GM18517 (cell line): ENCODE measurements around the gene ZBTB20.
A peak's percentile ranks its signal among the peaks of the same experiment; 100 is the strongest.
"Not testable (repeated sequence)": the region's sequence is repeated elsewhere in the genome, so short reads cannot be mapped to it uniquely, and the experiment has no call there.

Experiments
- ATAC-seq: cut with Tn5 transposase; IDR thresholded peaks from one replicate; pipeline ENCODE4 v1.9.1; 2021; ENCODE audit warnings: mild to moderate bottlenecking, moderate library complexity; ENCODE audit not compliant: unreplicated experiment

Gene ZBTB20

DNA sequence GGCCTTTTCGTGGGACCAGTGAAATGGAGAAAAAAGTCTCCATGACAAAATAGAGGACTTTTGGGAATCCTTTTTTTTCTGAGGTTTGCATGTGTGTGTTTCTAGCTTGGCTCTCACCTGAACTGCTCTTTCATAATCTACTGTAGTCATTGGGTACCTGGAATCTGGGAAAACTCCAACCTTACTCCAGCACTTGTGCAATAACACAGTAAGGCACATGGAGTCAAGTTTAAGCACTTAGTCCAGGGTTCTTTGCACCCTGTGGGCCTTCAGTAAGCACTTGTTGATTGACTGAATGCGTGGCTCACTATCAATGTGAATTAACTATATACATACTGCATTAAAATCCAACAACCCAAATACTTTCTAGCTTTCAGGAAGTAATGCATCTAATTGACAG is 299.5 kb downstream of the ZBTB20 start:
- ATAC-seq = no peak

DNA sequence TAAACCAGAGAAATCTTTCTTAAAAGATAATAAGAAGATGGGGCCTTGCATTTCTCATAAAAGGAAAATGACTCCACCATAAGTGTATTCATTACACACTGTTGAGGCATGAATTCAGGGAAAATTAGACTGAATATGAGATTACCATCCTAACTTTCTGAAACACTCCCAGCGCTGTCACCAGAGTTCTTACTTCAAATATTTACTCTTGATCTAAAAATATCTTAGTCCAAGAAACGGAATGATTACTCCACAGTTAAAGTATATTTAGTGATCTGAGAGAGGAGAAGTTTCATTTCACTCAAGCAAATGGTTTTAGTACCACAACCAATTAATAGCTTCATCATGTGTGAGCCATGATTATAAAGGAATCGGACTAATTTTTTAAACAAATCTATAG is 300.3 kb downstream of the ZBTB20 start:
- ATAC-seq = no peak

DNA sequence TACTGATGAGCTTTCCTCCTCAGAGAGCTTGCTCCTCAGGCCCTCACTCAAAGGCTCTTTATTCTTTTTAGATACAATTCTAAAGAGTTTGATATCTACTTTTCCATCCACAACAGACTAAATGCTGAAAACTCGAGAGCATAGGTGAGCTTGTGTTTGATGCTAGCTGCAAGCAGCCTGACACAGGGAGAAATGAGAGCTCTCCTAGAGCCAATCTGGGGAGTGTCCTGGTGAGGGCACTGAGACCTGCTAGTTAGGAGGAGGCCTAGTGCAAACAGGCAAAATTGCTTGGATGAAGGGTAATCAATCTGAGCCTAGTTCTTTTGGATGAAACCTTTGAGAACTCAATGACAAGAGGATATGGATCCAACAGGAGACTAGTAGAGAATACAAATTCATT is 300.8 kb downstream of the ZBTB20 start:
- ATAC-seq = no peak

DNA sequence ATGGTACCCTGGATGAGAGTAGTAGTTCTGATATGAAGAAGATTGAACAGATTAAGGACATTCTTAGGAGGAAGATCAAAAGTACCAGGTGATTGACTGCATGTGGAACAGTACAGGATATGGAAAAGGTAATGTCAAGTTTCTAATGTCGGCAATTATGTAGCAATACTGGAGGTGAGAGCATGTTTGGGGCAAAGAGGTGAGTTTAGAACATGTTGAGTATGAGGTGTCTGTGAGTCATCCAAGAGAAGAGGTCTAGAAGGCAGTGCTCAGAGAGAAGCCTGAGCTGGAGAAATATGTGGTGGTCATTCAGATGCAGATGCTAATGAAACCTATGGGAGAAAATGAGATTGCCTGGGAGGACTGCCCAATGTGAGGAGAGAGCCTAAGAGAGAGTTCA is 305.6 kb downstream of the ZBTB20 start:
- ATAC-seq = no peak

DNA sequence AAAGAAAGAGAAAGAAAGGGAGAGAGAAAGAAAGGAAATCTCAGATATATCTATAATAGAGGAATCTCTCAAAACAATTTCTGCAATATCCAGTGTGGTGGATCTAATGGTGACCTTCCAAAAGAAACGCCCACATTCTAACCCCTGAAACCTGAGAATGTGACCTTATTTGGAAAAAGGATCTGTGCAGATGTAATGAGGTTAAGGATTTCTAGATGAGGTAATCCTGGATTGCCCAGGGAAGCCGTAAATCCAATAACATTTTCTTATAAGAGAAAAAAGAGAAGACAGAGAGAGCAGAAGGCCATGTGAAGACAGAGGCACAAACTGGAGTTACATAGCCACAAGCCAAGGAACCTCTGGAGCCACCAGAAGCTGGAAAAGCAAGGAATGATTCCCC is 307.6 kb downstream of the ZBTB20 start:
- no peak for ATAC-seq

DNA sequence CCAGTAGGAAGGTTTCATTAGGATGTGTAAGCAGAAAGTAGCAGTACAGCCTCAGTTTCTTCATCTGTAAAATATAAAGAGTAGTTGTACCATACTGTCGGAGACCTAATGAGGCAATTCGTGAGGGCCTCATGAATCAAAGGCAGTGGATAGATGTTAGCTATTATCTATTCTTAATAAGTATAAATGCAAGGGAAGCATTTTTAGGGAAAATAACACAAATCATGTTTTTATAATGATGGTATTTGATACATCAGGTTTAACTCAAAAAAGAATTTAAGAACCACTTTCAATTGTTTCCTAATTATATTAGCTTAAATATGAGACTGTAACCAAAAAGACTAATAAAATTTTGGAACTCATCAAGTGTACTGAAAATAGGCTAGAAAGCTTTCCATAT is 309.1 kb downstream of the ZBTB20 start:
- no peak for ATAC-seq

DNA sequence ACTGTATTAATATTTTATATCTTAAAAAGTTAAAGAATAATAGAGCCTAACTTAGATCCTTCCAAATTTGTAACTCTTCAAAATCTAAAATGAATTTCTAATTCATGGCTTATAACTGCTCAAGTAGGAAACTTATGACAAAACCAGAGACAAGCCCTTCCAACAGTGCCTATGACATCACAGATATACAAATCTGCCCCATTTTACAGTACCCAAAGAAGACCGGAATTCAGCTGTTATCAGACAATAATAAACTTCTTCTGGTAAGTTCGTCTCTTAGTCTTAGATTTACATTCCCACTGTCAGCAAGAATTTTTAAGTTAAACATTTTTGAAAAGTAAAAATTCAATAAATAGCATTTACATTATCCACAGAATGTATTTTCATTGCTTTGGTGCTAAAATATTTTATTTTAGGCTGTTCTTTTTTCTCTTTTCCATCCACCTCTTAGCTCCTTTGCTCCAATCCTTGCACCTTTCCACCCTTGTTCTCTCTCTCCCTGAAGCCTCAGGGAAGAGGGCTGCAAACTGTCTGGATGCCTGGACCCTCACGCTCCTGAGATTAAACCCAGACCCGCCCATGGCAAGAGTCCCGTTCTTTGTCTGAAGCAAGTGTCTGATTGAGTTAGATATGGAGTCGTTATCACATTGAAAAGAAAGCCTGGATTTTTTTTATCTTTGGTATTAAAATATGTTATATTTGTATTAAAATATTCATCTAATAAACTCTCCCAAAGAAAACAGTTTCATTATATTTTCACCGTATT is 312.7 kb downstream of the ZBTB20 start:
- no peak for ATAC-seq

DNA sequence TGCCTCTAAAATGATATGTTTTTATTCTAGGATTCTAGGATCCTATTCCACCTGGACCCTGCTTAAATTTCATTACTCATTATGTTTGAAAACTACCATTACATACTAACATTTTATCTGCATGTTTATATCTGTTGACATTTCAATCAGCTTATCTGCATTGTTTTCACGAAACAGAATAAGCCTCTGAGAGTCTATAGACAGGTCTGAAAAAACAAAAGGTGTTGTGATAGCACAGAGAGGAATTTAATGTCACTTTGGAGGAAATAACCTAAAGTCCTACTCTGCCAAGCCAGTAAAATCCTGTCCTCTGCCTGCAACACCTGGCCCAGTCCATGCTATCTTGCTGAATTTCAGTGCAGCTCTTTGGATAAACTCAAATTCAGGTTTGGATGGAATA is 315.2 kb downstream of the ZBTB20 start:
- ATAC-seq = no peak

DNA sequence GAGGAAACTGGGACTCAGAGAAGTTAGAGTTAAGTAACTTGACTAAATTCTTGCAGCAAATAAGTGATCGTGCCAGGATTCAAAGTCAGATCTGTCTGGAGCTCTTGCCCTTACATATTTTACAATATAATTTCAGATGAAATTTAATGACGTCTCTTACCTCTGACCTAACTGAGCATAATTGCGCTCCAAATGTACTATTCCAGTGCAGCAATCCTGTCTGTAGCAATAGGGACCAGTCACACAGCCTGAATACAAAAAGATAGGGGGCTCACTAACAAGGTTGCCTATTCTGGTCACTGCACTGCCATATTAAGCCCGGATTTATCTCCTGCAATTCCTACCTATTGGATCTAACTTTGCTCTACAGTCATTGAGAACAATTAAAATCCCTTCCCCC is 316.4 kb downstream of the ZBTB20 start:
- ATAC-seq = no peak

DNA sequence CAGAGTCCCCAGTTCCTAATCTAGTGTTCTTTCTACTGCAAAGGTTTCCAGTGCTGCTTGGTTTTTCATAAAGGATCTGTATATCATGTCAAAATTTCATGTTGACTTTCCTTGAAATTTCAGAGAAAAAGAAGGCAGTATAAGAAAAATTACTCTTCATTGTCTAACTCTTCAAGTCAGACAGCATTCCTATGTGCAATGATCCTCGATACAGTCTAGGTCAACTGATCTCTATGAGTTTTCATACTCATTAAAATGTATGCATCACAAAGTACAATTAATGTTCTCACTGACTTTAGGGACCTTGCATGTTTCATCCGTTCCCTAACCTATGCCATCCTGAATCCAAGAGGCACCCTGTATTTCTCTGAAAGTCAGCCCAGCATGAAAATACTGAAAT is 317.3 kb downstream of the ZBTB20 start:
- ATAC-seq = no peak

DNA sequence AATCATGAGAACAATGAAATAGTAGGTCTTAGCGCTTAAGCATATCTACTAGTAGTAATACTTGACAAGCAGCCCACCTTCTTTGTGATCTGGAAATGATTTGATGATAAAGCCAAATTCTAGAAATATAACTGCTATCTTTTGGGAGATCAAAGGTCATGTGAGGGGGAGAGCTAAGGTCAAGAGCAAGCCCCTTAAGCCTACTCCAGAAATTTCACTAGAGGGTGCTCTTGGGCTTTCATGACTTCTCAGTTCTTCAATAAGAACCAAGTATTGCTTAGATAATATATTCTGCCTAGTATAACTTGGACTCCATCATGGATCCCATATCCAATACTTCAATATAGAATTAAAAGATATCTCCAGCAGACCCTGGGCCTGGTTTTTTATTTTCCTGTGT is 319.6 kb downstream of the ZBTB20 start:
- ATAC-seq = peak; percentile 88

DNA sequence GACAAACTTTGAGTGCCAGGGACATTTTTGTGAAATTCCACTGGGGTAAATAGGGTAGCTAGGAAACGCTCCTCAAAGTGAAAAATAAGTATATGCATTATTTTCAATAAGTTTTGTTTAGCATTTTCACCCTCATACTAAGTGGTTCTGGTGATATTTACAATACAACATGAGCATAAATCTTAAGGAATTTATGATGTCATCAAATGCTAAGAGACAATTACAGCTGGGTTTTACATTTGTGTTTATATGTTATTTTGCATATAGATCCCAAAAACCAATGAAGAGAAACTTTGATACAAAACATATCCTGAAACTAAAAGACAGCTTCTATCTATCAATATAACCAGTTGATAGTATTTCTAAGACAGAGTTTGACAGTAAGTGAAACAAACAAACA is 323.1 kb downstream of the ZBTB20 start:
- no peak for ATAC-seq

DNA sequence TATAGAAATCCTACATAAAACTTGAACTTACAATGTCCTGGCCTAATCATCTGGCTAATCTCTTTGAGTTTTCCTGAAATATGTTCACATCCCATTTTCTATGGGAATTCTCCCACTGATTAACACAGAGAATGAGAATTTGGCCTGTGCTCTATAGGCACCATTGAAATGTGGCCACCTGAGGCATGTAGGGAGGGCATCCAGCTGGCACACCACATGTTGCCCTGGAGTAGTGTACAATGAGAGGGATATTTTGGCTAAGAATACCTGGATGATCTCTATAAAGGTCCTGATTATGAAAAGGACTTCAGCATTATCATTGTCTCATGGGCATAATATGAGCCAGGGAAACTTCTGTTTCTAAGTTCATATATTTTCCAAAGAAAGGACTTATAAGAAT is 324.0 kb downstream of the ZBTB20 start:
- ATAC-seq = no peak

DNA sequence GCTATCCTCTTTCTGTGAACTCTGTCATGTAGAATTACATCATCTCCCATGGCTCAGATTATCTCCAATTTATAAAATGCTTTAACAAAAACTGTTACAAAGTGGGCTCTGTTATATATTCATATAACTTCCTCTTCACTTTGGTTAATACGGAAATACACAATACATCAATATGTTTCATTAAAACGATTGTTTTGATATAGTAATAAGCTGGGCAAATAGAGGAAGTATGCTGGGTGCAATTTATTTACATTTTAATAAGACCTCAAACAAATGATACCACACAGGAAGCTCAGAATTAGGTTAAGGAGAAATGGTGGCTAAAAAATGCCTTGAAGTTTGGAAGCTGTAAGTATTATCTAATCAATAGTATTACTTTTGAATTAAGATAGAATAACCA is 331.0 kb downstream of the ZBTB20 start:
- ATAC-seq = no peak

DNA sequence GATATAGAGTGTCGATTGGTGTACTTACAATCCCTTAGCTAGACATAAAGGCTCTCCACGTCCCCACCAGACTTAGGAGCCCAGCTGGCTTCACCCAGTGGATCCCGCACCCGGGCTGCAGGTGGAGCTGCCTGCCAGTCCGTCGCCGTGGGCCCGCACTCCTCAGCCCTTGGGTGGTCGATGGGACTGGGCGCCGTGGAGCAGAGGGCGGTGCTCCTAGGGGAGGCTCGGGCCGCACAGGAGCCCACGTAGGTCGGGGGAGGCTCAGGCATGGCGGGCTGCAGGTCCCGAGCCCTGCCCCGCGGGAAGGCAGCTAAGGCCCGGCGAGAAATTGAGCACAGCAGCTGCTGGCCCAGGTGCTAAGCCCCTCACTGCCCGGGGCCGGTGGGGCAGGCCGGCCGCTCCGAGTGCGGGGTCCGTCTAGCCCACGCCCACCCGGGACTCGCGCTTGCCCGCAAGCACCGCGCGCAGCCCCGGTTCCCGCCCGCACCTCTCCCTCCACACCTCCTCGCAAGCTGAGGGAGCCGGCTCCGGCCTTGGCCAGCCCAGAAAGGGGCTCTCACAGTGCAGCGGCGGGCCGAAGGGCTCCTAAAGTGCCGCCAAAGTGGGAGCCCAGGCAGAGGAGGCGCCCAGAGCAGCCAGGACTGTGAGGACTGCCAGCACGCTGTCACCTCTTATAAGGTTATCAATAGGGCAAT is 334.4 kb downstream of the ZBTB20 start:
- not testable (repeated sequence) for ATAC-seq

DNA sequence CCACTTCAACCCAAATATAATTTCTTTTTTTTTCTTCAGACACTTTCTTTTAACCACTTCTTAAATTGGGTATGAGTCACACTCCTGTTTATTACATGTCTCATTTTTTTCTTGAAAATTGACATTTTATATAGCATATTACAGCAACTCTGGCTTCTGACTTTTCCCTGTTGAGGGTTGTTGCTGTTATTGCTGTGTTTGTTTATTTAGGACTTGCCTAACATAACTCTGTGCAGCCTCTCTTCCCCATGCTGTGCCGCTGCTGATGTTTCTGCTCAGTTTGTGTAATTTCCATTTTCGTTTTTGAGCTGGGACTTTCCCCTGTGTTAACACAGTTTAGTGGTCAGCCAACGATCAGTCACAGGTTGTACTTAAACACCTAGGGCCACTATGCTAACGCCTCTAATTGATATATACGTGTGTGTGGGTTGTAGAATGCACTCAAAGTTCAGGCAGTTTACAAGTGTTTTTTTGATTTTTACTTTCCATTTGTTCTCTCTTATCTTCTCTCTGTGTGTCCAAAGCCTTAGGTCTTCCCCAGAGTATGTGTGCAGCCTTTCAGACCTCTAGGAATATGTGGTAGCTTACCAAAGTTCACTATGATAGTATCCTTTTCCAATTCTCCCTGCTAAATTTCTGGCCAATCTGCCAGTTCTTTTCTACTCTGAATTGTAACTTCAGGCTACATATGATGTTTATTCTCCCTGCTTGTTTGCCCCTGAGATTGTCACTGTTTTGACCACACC is 337.2 kb downstream of the ZBTB20 start:
- ATAC-seq = peak; percentile 100

DNA sequence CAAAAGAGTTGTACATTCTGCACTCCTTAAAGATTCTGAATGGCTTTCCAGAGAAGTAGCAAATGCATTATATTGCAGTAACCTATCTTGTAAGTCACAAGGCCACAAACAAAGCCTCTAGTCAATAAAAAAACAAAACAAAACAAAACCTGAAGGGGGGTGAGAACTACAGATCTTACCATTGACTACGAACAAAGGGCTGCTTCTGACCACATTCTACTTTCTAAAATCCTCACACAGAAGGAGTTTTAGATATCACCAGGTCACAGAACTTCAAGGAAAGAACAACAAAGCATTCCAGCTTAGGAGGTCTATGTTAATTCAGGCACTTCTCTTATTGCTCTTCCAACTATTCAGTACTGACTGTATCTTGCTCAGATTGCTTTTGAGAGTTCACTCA is 343.0 kb downstream of the ZBTB20 start:
- no peak for ATAC-seq

DNA sequence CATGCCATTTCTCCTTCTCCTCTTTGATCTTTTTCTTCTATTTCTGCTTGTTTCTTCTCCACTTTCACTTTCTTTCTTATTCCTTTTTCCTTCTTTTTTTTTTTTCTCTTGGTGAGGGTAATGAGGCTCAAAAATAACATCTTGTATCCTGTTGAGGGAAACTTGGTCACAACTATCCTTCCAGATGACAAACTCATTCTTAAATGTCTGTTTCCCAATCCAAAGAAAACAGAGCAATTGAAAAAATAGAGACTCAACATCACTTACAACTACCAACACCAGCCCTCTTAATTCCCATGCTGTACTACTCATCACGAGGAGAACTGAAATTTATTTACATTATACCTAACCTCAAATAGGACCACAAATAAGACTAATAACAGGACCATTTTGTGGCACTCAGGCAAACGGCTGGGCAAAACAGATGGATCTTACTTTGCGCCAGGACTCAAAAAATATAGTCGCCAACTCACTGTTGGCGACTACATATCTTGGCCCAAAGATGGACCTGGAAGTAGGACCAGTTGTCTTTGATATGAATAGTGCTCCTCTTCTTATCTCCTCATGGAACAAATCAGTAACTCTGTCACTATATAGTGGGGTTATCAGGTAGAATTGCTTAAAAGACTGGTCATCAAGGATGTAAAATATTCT is 343.9 kb downstream of the ZBTB20 start:
- no peak for ATAC-seq

DNA sequence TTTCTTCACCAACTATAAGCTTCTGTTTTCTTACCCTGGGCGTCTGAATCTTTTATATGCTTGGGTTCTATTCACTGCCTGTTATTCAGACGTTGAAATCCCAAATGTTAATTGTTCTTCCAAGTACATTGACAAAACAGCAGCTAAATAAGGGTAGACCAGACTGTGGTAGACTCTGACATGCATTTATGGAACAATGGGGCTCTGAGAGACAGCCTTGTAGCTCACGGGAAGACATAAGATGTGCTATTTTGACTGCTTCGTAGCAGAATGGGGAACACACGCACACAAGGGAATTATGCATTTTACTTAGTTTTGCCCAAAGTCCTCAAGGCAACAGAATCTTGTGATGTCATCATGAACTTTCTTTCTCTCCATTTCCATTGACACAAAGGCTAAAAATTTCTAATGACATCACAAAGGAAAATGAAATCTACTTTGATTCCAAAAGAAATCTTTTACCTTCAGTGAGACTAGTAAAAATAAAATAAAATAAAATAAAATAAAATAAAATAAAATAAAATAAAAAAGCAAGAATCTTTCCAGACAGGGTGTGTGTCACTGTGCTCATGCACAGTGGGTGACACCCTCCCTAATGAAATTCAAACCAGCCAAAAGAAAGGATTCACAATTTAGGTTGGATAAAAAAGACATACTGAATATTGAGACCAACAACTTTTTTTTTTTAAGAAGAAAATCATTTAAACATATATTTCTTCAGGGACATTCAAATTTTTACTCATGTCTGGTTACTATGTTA is 346.6 kb downstream of the ZBTB20 start:
- ATAC-seq = no peak

DNA sequence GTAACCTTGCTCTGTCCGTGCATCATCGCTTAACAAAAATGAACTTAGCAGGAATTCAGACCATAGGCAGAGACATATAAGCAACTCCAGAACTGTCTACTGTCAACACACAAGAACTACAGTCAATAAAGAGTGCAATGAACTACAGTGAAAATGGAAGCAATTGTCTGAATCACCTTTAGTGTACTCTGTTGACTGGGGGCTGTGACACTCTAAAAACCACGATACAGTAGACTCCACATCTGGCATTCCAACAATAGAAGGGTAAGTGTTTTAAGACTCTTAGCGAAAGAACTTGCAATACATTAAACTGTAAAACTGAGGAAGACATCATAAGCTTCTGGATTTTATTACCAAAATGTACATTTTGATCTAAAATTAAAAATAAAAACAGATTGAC is 347.3 kb downstream of the ZBTB20 start:
- ATAC-seq = no peak

DNA sequence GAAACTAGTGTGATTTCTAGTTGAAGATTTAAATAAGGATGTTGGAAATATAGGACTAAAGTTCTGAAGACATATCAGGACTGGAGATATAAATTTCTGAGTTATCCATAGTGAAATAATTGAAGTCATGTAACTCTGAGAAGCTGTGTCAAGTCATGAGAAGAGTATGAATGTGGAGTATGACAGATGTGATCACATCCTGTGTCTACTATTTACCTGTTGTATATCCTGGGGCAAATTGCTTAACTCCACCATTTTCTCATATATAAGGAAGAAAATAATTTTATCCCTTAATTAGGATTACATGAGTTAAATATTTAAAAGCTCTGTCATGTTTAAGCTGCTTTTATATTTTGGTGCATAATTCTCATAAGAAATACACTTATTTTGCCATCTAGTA is 350.3 kb downstream of the ZBTB20 start:
- no peak for ATAC-seq
